Smooth muscle cell (in vitro differentiated cells): Measurements from ENCODE around the gene TSC22D1. TPM values are rescaled to one million over a fixed set of nuclear protein-coding genes. Genes with fewer than 3 reads are reported as not detected.

ENCODE experiments used
- DNase-seq: peaks from one replicate; lab custom pipeline; 2025; ENCODE audit not compliant: unreplicated experiment; lab: John Stamatoyannopoulos, UW
- H2AFZ ChIP-seq: fragments of 200-600 bp; sonication (generic); 2 replicates; pipeline ENCODE4 v1.6.0; 2016; ENCODE audit warnings: antibody characterized with exemption, low read depth, mild to moderate bottlenecking
- H3F3A ChIP-seq: fragments of 200-600 bp; sonication (generic); 2 replicates; pipeline ENCODE4 v1.6.0; 2017; ENCODE audit warnings: antibody characterized with exemption, low read depth
- H3K27ac ChIP-seq: fragments of 200-600 bp; sonication (generic); 2 replicates; pipeline ENCODE4 v1.5.1; 2016; ENCODE audit warnings: low read depth, mild to moderate bottlenecking
- H3K27me3 ChIP-seq: fragments of 200-600 bp; sonication (generic); 2 replicates; pipeline ENCODE4 v1.6.1; 2016; ENCODE audit warnings: low read depth, mild to moderate bottlenecking
- H3K36me3 ChIP-seq: fragments of 200-600 bp; sonication (generic); 2 replicates; pipeline ENCODE4 v1.5.1; 2016; ENCODE audit warnings: low read depth
- H3K4me1 ChIP-seq: fragments of 200-600 bp; sonication (generic); 2 replicates; pipeline ENCODE4 v1.5.1; 2016; ENCODE audit warnings: low read depth
- H3K4me2 ChIP-seq: fragments of 200-600 bp; sonication (generic); 2 replicates; pipeline ENCODE4 v1.6.0; 2016; ENCODE audit warnings: mild to moderate bottlenecking
- H3K4me3 ChIP-seq: fragments of 200-600 bp; sonication (generic); 2 replicates; pipeline ENCODE4 v1.5.1; 2016; ENCODE audit warnings: mild to moderate bottlenecking
- H3K79me2 ChIP-seq: fragments of 200-600 bp; sonication (generic); 2 replicates; pipeline ENCODE4 v1.6.0; 2016; ENCODE audit warnings: low read depth, mild to moderate bottlenecking
- H3K9ac ChIP-seq: fragments of 200-600 bp; sonication (generic); 2 replicates; pipeline ENCODE4 v1.6.0; 2016; ENCODE audit warnings: low read depth
- H3K9me3 ChIP-seq: fragments of 200-600 bp; sonication (generic); replicated peaks from 2 replicates; pipeline ENCODE4 v1.5.1; 2016; ENCODE audit warnings: low read depth
- H4K20me1 ChIP-seq: fragments of 200-600 bp; sonication (generic); 2 replicates; pipeline ENCODE4 v1.6.0; 2016; ENCODE audit warnings: low read depth
- WGBS: methylation state at CpG from one replicate; pipeline ENCODE4 v1.1.7; 2016; ENCODE audit warnings: low lambda C conversion rate; 5-methylcytosine and 5-hydroxymethylcytosine counted together
- polyA plus RNA-seq: library from polyadenylated mRNA; unstranded; fragments of >200 nt; fragmentation: Nextera tagmentation; extraction: Ambion mirVana; gene quantifications from 2 replicates; pipeline ENCODE4 v1.2.1, GENCODE V29; 2016
- total RNA-seq: library from RNA; depleted of rRNA; stranded (reverse); fragments of >200 nt; gene quantifications from 2 replicates; pipeline ENCODE4 v1.2.3, GENCODE V29; 2014
- TF ChIP-seq, protein P1 (sequence below): fragments of 200-600 bp; sonication (generic); IDR thresholded peaks from 2 replicates; pipeline ENCODE4 v1.5.1; 2017; ENCODE audit warnings: borderline replicate concordance, mild to moderate bottlenecking, antibody characterized with exemption; ENCODE audit not compliant: insufficient read depth, poor library complexity, severe bottlenecking

TSC22D1 gene
- total and polyA plus RNA-seq, 2 experiments from 2014 or later, result 117 to 159 TPM

DNA sequence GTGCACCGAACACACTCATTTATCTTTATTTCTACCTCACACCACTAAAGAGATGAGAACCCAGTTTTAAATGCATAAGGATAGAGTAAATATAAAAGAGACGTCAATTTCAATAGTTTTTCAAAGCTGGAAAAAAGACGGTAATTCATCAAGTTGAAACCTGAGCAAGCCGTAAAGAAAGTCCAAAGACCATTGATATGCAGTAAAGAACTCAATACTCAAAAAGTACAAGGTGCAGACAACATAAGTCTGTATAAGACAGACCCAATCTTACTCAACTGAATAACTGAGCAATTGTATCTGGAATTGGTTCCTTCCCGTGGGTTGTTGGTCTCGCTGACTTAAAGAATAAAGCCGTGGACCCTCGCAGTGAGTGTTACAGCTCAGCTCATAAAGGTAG is 120.4 kb downstream of the TSC22D1 start:
- 94% methylated on average over 8 of the region's 8 CpGs for WGBS
- no peaks in the 10 kb centered on the region for H3K4me1 ChIP-seq
- TF ChIP-seq, protein P1, sequence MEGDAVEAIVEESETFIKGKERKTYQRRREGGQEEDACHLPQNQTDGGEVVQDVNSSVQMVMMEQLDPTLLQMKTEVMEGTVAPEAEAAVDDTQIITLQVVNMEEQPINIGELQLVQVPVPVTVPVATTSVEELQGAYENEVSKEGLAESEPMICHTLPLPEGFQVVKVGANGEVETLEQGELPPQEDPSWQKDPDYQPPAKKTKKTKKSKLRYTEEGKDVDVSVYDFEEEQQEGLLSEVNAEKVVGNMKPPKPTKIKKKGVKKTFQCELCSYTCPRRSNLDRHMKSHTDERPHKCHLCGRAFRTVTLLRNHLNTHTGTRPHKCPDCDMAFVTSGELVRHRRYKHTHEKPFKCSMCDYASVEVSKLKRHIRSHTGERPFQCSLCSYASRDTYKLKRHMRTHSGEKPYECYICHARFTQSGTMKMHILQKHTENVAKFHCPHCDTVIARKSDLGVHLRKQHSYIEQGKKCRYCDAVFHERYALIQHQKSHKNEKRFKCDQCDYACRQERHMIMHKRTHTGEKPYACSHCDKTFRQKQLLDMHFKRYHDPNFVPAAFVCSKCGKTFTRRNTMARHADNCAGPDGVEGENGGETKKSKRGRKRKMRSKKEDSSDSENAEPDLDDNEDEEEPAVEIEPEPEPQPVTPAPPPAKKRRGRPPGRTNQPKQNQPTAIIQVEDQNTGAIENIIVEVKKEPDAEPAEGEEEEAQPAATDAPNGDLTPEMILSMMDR, result no peak
- peaks cover 32% of the 10 kb centered on the region for H4K20me1 ChIP-seq
- no peak for DNase-seq
- no peaks in the 10 kb centered on the region for H3K9me3 ChIP-seq
- H3K27me3 ChIP-seq, result no peaks in the 10 kb centered on the region
- no peaks in the 10 kb centered on the region for H3K36me3 ChIP-seq
- no peaks in the 10 kb centered on the region for H3F3A ChIP-seq
- H2AFZ ChIP-seq, result no peak overlapping the region
- H3K4me3 ChIP-seq, result no peak overlapping the region
- H3K27ac ChIP-seq, result no peak overlapping the region
- no peaks in the 10 kb centered on the region for H3K79me2 ChIP-seq
- H3K4me2 ChIP-seq, result no peak overlapping the region
- no peak overlapping the region for H3K9ac ChIP-seq

DNA sequence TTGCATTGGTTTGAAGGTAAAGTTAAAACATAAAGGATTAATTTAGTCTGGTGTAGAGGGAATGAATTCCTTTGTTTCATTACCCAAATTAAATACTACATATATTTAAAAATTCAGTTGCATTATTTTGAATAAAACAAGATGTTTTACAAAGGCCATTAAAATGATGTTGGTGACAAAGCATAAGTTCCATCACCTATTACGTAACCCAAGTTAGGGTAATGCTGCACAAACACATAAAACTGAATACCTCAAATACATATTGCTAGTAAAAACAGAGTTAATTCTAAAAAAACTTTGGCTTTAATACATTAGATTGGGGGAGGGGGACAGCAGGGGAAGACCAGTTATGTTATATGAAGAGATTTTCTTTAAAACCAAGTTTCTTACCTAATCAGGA is 122.2 kb downstream of the TSC22D1 start:
- Histone ChIP-seq H3K4me1 (no peaks in the 10 kb centered on the region), H4K20me1 (peaks cover 32% of the 10 kb centered on the region), H3K4me2 (no peak overlapping the region), H3F3A (no peaks in the 10 kb centered on the region), H3K4me3 (no peak overlapping the region), H3K79me2 (no peaks in the 10 kb centered on the region), H3K36me3 (no peaks in the 10 kb centered on the region), H3K9me3 (no peaks in the 10 kb centered on the region), H3K27me3 (no peaks in the 10 kb centered on the region), H2AFZ (no peak overlapping the region), H3K27ac (no peak overlapping the region), H3K9ac (no peak overlapping the region)
- TF ChIP-seq, protein P1, result no peak
- WGBS, result 90% methylated on average over 1 of the region's 1 CpG
- DNase-seq, result no peak

DNA sequence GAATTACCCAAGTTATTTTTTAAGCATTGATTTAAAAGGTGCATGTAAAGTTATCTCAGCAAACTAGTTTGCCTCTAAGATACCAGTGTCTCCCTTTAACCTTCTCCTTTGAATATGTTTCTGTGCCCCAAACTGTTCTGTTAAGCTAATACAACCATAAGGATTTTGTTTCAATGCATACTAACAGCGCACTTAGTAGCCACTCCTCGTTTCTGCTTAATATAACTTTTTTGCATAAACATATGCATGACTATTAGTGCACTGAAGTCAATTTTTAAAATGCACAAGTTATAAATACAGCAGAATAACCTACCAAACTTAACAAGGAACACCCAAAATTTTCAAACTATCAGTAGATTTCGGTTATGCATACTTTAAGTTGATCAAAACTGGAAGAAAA is 123.1 kb downstream of the TSC22D1 start:
- H3K4me2 ChIP-seq, result no peak overlapping the region
- no peaks in the 10 kb centered on the region for H3K27me3 ChIP-seq
- H3K4me1 ChIP-seq, result no peaks in the 10 kb centered on the region
- 94% methylated on average over 3 of the region's 3 CpGs for WGBS
- no peak overlapping the region for H3K4me3 ChIP-seq
- H3K9me3 ChIP-seq, result no peaks in the 10 kb centered on the region
- no peaks in the 10 kb centered on the region for H3K36me3 ChIP-seq
- H3K9ac ChIP-seq, result no peak overlapping the region
- H3F3A ChIP-seq, result no peaks in the 10 kb centered on the region
- peaks cover 5% of the 10 kb centered on the region for H3K79me2 ChIP-seq
- TF ChIP-seq, protein P1, result no peak
- no peak for DNase-seq
- H3K27ac ChIP-seq, result no peak overlapping the region
- H4K20me1 ChIP-seq, result peaks cover 39% of the 10 kb centered on the region
- no peak overlapping the region for H2AFZ ChIP-seq

DNA sequence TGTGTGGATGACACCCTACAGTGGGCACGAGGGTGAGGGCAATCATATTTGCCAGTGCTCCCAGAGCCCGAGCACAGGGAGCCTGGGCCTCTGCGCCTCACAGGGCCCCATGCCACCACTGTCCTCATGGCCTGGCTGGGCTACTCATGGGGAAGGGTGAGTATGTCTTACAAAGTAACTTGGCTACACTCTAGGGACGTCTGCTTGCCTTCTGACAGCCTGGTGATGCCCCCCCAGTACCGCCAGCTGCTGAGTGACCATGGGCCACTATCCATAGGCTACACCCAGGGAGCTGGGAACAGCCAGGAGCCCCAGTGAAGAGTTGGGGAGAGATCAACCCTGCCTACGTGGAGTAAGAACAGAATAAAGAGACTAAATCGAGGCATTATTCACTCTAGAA is 123.7 kb downstream of the TSC22D1 start:
- TF ChIP-seq, protein P1, result no peak
- no peaks in the 10 kb centered on the region for H3K9me3 ChIP-seq
- H3K79me2 ChIP-seq, result peaks cover 7% of the 10 kb centered on the region

More for the DNA sequence above, 123.7 kb downstream of the TSC22D1 start:
- Histone ChIP-seq H3K36me3 (no peaks in the 10 kb centered on the region), H3K9ac (no peak overlapping the region), H3K4me2 (no peak overlapping the region), H3K4me1 (no peaks in the 10 kb centered on the region), H2AFZ (no peak overlapping the region), H3K4me3 (no peak overlapping the region), H3K27ac (no peak overlapping the region), H3K27me3 (no peaks in the 10 kb centered on the region), H4K20me1 (peaks cover 45% of the 10 kb centered on the region), H3F3A (no peaks in the 10 kb centered on the region)
- WGBS, result 94% methylated on average over 7 of the region's 7 CpGs
- DNase-seq, result no peak
